Liver (tissue), 9 donors: Measurements from ENCODE around the gene IGF1R. TPM values are rescaled to one million over a fixed set of nuclear protein-coding genes. Genes with fewer than 3 reads are reported as not detected.

Experiments used
- DNase-seq: peaks from one replicate; pipeline ENCODE4 v3.0.0-alpha.2; 2017; ENCODE audit warnings: low spot score
- H3K27ac ChIP-seq, 2 donors: one replicate each; pipeline ENCODE4 v1.7.0; 2013; ENCODE audit warnings: inconsistent platforms in 2 of 2, low read length in 2 of 2, control low read depth in 1 of 2, low read depth in 1 of 2, mild to moderate bottlenecking in 1 of 2
- H3K27me3 ChIP-seq, 4 donors: one replicate each; pipeline versions ENCODE4 v1.6.1 to v1.7.0; 2013; ENCODE audit warnings: low read length in 3 of 4, inconsistent platforms in 1 of 4, mild to moderate bottlenecking in 1 of 4, moderate library complexity in 1 of 4; ENCODE audit not compliant: control insufficient read depth in 4 of 4, insufficient read depth in 4 of 4
- H3K36me3 ChIP-seq, 4 donors: one replicate each; pipeline versions ENCODE4 v1.6.1 to v1.7.0; 2013; ENCODE audit warnings: low read length in 3 of 4, mild to moderate bottlenecking in 3 of 4, low read depth in 1 of 4, moderate library complexity in 1 of 4; ENCODE audit not compliant: control insufficient read depth in 4 of 4, insufficient read depth in 3 of 4
- H3K4me1 ChIP-seq, 4 donors: one replicate each; pipeline versions ENCODE4 v1.6.1 to v1.7.0; 2013; ENCODE audit warnings: low read length in 3 of 4, mild to moderate bottlenecking in 3 of 4, moderate library complexity in 1 of 4; ENCODE audit not compliant: control insufficient read depth in 4 of 4, insufficient read depth in 4 of 4
- H3K4me3 ChIP-seq, 3 donors: one replicate each; pipeline versions ENCODE4 v1.6.1 to v1.7.0; 2013; ENCODE audit warnings: low read length in 3 of 3, control low read depth in 1 of 3, low read depth in 1 of 3, mild to moderate bottlenecking in 1 of 3
- H3K9ac ChIP-seq, 2 donors: one replicate each; pipeline ENCODE4 v1.7.0; 2013; ENCODE audit warnings: low read length in 2 of 2, mild to moderate bottlenecking in 2 of 2, moderate library complexity in 2 of 2, control low read depth in 1 of 2, low read depth in 1 of 2
- H3K9me3 ChIP-seq, 4 donors: one replicate each; pipeline versions ENCODE4 v1.6.1 to v1.7.0; 2013; ENCODE audit warnings: low read length in 3 of 4; ENCODE audit not compliant: control insufficient read depth in 4 of 4
- CTCF ChIP-seq: fragments of 150-350 bp; IDR thresholded peaks from 2 replicates; pipeline ENCODE4 v1.5.1; 2017; ENCODE audit warnings: improper control_type of control experiment, low read depth, low read length; ENCODE audit not compliant: missing input control
- EGR1 ChIP-seq, 2 donors: IDR thresholded peaks; 2 replicates each; pipeline ENCODE4 v1.6.1; 2016 to 2018; ENCODE audit warnings: antibody characterized with exemption in 2 of 2, low read depth in 2 of 2
- FOXA1 ChIP-seq: IDR thresholded peaks from 2 replicates; pipeline ENCODE4 v1.6.1; 2016; ENCODE audit warnings: antibody characterized with exemption
- HNF4A ChIP-seq, 2 donors: conservative IDR thresholded peaks; 2 replicates each; pipeline ENCODE4 v1.6.1; 2016; ENCODE audit warnings: antibody characterized with exemption in 2 of 2, mild to moderate bottlenecking in 2 of 2
- HNF4G ChIP-seq: IDR thresholded peaks from 2 replicates; pipeline ENCODE4 v1.6.1; 2016; ENCODE audit warnings: antibody characterized with exemption
- JUND ChIP-seq, 2 donors: IDR thresholded peaks; 2 replicates each; pipeline ENCODE4 v1.6.1; 2016; ENCODE audit warnings: antibody characterized with exemption in 2 of 2
- MAX ChIP-seq: IDR thresholded peaks from 2 replicates; pipeline ENCODE4 v1.6.1; 2016; ENCODE audit warnings: antibody characterized with exemption
- NR2F2 ChIP-seq: IDR thresholded peaks from 2 replicates; pipeline ENCODE4 v1.6.1; 2016; ENCODE audit warnings: antibody characterized with exemption
- RAD21 ChIP-seq, 2 donors: IDR thresholded peaks; 2 replicates each; pipeline ENCODE4 v1.6.1; 2016; ENCODE audit warnings: antibody characterized with exemption in 2 of 2, mild to moderate bottlenecking in 2 of 2
- REST ChIP-seq: IDR thresholded peaks from 2 replicates; pipeline ENCODE4 v1.6.1; 2016; ENCODE audit warnings: antibody characterized with exemption, mild to moderate bottlenecking
- RXRA ChIP-seq, 2 donors: IDR thresholded peaks; 2 replicates each; pipeline ENCODE4 v1.6.1; 2017 to 2018; ENCODE audit warnings: antibody characterized with exemption in 2 of 2, mild to moderate bottlenecking in 1 of 2
- SP1 ChIP-seq: IDR thresholded peaks from 2 replicates; pipeline ENCODE4 v1.6.1; 2018; ENCODE audit warnings: antibody characterized with exemption, mild to moderate bottlenecking
- TAF1 ChIP-seq: conservative IDR thresholded peaks from 2 replicates; pipeline ENCODE4 v1.6.1; 2016; ENCODE audit warnings: antibody characterized with exemption, mild to moderate bottlenecking
- ZBTB33 ChIP-seq: IDR thresholded peaks from 2 replicates; pipeline ENCODE4 v1.6.1; 2016; ENCODE audit warnings: antibody characterized with exemption
- WGBS: extraction: QIAGEN DNeasy Blood & Tissue Kit; methylation state at CpG from one replicate; pipeline ENCODE4 v1.1.7; 2013; 5-methylcytosine and 5-hydroxymethylcytosine counted together
- polyA plus RNA-seq, 2 donors: library from polyadenylated mRNA; stranded (reverse) in 1 of 2; unstranded in 1 of 2; fragments of 200-250 nt in 1 of 2; fragments of >200 nt in 1 of 2; fragmentation: Nextera tagmentation in 1 of 2; extraction: Ambion mirVana in 1 of 2; gene quantifications; one replicate each; pipeline versions ENCODE4 v1.2.1 to v1.2.3, GENCODE V29; 2013 to 2015
- total RNA-seq, 2 donors: library from RNA; depleted of rRNA; stranded (reverse); fragments of >200 nt; gene quantifications; one replicate each; pipeline ENCODE4 v1.2.3, GENCODE V29; 2014
- donor health status: healthy.
- donor health status: healthy.
- donor health status: healthy.
- donor health status: healthy.
- donor health status: healthy.

The IGF1R gene
- total and polyA plus RNA-seq, 4 donors: 0.69 to 10.3 (median 3.2) TPM

- no peak for TF ChIP-seq MAX
- TF ChIP-seq SP1: no peak
These were observed 6.5 kb downstream of the IGF1R start (continued) for GRCh38 chr15:98654790-98655360.

- no peak for DNase-seq
These were observed 7.4 kb downstream of the IGF1R start for GRCh38 chr15:98655732-98656131.

More at GRCh38 chr15:98655732-98656131, 7.4 kb downstream of the IGF1R start:
- peaks cover 0 to 14% (median 3%) of the 10 kb centered on the region in 4 donors for H3K27me3 ChIP-seq
- H3K9ac ChIP-seq: no peak overlapping the region
- H3K4me3 ChIP-seq: no peak overlapping the region
- TF ChIP-seq ZBTB33 (no peak), HNF4G (no peak), FOXA1 (no peak), NR2F2 (no peak), REST (no peak), EGR1 (IDR thresholded peaks at IDR 0.05; ENCODE audit: low read depth in 2 of 2) (no peak), CTCF (no peak), HNF4A (conservative IDR thresholded peaks at IDR 0.05) (no peak), SP1 (no peak), TAF1 (no peak), MAX (no peak), RAD21 (IDR thresholded peaks at IDR 0.05) (no peak), RXRA (IDR thresholded peaks at IDR 0.05) (no peak), JUND (IDR thresholded peaks at IDR 0.05) (no peak)
- 82% methylated on average over 8 of the region's 8 CpGs for WGBS
- H3K4me1 ChIP-seq: peaks cover 0 to 4% (median 0%) of the 10 kb centered on the region in 4 donors
- H3K36me3 ChIP-seq: no peaks in the 10 kb centered on the region
- peaks cover 0 to 4% (median 0%) of the 10 kb centered on the region in 4 donors for H3K9me3 ChIP-seq
- H3K27ac ChIP-seq: no peak overlapping the region
